Psoas muscle (tissue), 8 donors: ENCODE measurements around the gene ANXA2. TPM values are rescaled to one million over a fixed set of nuclear protein-coding genes. Genes with fewer than 3 reads are reported as not detected.

ENCODE experiments used
- ATAC-seq, 4 donors: fragments of 200-7000 bp; cut with Tn5 transposase; one replicate each; pipeline ENCODE4 v1.9.1; 2020; ENCODE audit warnings: moderate library complexity in 3 of 4, mild to moderate bottlenecking in 2 of 4
- DNase-seq, 2 donors: peaks; one replicate each; pipeline ENCODE4 v3.0.0-alpha.2; 2020
- H3K27ac ChIP-seq: fragments of 200-600 bp; one replicate; pipeline ENCODE4 v1.8.0; 2022
- H3K27me3 ChIP-seq, 3 donors: fragments of 200-600 bp in 1 of 3; one replicate each; pipeline versions ENCODE4 v1.6.1 to v1.8.0; 2013 to 2022; ENCODE audit warnings: low read length in 2 of 3, mild to moderate bottlenecking in 2 of 3, moderate library complexity in 1 of 3; ENCODE audit not compliant: insufficient read depth in 3 of 3
- H3K36me3 ChIP-seq, 2 donors: fragments of 200-600 bp in 1 of 2; one replicate each; pipeline versions ENCODE4 v1.6.1 to v1.8.0; 2013 to 2022; ENCODE audit warnings: low read depth in 1 of 2, mild to moderate bottlenecking in 1 of 2, moderate library complexity in 1 of 2; ENCODE audit not compliant: insufficient read depth in 1 of 2
- H3K4me1 ChIP-seq: fragments of 200-600 bp; one replicate; pipeline ENCODE4 v1.8.0; 2022
- H3K4me3 ChIP-seq: fragments of 200-600 bp; one replicate; pipeline ENCODE4 v1.8.0; 2022; ENCODE audit warnings: mild to moderate bottlenecking
- H3K9me3 ChIP-seq: fragments of 200-600 bp; one replicate; pipeline ENCODE4 v1.8.0; 2022
- WGBS, 3 donors: extraction: QIAGEN DNeasy Blood & Tissue Kit; methylation state at CpG; one replicate each; pipeline versions ENCODE4 v1.1.6 to v1.1.7; 2013; 5-methylcytosine and 5-hydroxymethylcytosine counted together
- intact Hi-C, 2 donors: fragments of 100-400 bp; cut with DNase I; formaldehyde crosslinking; loops; one replicate each; pipeline versions ENCODE4 v1.11.0 to v1.14.2; 2022
- polyA plus RNA-seq, 3 donors: library from polyadenylated mRNA; stranded (reverse); fragments of 200-250 nt; gene quantifications; one replicate each; pipeline ENCODE4 v1.2.3, GENCODE V29; 2013
- total RNA-seq, 4 donors: library from RNA; stranded (reverse); fragmentation: NEBNext Ultra II Directional in 2 of 4; extraction: Animal tissue kit (Norgen Biotek cat#: 25700) in 2 of 4; gene quantifications; one replicate each; pipeline versions ENCODE4 v1.2.1 to v1.2.4, GENCODE V29; 2021 to 2023
- TF ChIP-seq, protein P1 (sequence below): fragments of 200-600 bp; IDR thresholded peaks from one replicate; pipeline ENCODE4 v1.8.0; 2022; ENCODE audit warnings: antibody characterized with exemption
- donor health status: healthy with polysubstance abuse.
- donor health status: DM: no; HTN: no; CAD: no; lungs with moderate emphysema.
- donor health status: Bipolar disorder and iron deficiency.
- donor health status: healthy.
- donor health status: DM: yes; HTN: yes; CAD: no.
- donor health status: DM: no; HTN: no; CAD: no.
- donor health status: DM: no; HTN: no; CAD: no.
- donor health status: DM: yes; HTN: yes; CAD: no.

The ANXA2 gene
- total and polyA plus RNA-seq, 7 donors: 140 to 2,117 (median 350) TPM

DNA sequence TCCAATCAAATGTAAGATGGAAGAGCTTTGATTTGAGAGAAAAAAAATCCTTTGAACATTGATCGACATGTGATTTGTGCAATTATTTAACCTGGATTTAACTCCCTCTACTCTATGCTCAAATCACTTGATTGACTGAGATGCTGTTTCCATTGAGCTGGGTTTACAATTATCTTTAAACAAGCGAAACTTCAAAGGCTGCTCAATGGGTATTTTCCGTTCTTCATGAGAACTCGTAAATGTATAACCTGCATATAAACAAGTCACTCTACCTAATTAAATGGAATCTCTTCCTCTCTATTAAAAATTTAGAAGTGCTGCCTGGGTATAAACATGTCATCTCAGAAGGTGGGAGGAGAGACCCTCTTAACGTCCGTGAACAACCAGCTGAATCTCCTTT, 71.9 kb downstream of the ANXA2 start:
- TF ChIP-seq, protein P1, sequence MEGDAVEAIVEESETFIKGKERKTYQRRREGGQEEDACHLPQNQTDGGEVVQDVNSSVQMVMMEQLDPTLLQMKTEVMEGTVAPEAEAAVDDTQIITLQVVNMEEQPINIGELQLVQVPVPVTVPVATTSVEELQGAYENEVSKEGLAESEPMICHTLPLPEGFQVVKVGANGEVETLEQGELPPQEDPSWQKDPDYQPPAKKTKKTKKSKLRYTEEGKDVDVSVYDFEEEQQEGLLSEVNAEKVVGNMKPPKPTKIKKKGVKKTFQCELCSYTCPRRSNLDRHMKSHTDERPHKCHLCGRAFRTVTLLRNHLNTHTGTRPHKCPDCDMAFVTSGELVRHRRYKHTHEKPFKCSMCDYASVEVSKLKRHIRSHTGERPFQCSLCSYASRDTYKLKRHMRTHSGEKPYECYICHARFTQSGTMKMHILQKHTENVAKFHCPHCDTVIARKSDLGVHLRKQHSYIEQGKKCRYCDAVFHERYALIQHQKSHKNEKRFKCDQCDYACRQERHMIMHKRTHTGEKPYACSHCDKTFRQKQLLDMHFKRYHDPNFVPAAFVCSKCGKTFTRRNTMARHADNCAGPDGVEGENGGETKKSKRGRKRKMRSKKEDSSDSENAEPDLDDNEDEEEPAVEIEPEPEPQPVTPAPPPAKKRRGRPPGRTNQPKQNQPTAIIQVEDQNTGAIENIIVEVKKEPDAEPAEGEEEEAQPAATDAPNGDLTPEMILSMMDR: no peak
- 52 to 76% (median 68%) methylated on average over 6 of the region's 6 CpGs for WGBS, 3 donors
- Histone ChIP-seq H3K27ac (no peak overlapping the region), H3K36me3 (no peaks in the 10 kb centered on the region), H3K4me3 (no peak overlapping the region), H3K4me1 (no peaks in the 10 kb centered on the region), H3K27me3 (peaks cover 0 to 5% (median 2%) of the 10 kb centered on the region in 3 donors), H3K9me3 (no peaks in the 10 kb centered on the region)
- intact Hi-C loops: loop anchor here (2.0 to 10.0 kb wide), 6 partner anchors 191 to 791 kb away; no protein-coding TSS in a partner anchor
- DNase-seq (no peak), ATAC-seq (no peak)

DNA sequence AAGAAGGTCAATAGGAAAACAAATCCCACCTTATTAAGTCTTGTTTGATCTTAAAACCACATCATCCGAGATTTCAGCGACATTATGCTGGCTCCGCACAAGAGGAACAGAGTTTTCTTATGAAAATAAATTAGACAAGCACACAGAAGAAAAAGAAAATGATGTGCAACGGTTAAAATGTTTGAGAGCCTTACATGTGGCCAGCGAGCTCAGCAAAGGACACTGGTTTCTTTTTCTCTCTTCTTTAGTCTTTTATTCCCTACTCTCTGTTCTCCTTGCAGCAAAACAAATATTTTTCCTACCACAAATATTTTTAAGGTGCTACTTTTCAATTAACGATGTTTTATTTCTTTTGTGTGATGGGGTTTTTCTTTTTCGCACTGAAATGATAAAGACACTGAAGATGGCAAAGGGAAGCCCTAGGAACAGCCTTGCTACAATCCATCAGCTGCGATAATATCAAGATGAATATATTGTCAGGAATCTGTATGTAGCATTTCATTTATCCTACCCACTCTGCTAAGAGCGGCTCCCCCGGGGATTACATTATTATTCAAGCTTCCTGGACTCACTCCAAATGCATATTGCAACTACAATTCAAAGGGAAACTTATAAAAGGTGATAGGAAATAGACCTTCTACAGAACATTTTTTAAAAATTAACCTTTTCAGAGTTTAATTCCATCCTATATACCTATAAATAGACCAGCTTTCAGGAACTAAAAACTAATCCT, 72.9 kb downstream of the ANXA2 start:
- Histone ChIP-seq H3K9me3 (no peaks in the 10 kb centered on the region), H3K36me3 (no peaks in the 10 kb centered on the region), H3K27ac (no peak overlapping the region), H3K4me1 (no peaks in the 10 kb centered on the region), H3K27me3 (peaks cover 0 to 5% (median 2%) of the 10 kb centered on the region in 3 donors), H3K4me3 (no peak overlapping the region)
- WGBS, 3 donors: 55 to 59% (median 59%) methylated on average over 10 of the region's 10 CpGs
- no peak for ATAC-seq
- TF ChIP-seq, protein P1: no peak
- intact Hi-C loops: loop anchor here (5.0 to 10.0 kb wide), 4 partner anchors 190 to 790 kb away; no protein-coding TSS in a partner anchor
- DNase-seq: no peak

DNA sequence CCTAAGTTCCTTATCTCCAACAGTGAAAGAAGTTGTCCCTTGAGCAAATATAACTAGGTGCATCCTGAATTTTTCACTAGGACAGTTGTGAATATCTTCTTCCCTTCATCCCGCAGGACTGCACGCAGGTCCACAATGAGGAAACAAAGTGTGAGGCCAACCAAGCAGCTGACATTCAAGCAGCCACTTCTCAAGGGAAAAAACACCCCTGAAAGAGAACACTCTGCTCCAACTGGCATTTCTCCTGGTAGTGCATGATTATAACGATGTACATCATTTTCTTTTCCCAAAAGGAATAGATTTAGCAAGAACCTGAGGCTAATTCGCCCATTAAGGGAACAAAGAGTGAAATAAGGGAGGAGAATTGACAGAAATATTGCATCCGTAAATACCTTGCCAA, 74.5 kb downstream of the ANXA2 start:
- intact Hi-C loops: loop anchor here in 1 of 2 donors (10.0 kb wide), 3 partner anchors 189 to 789 kb away; no protein-coding TSS in a partner anchor
- H3K4me1 ChIP-seq: no peaks in the 10 kb centered on the region
- peaks cover 0 to 5% (median 2%) of the 10 kb centered on the region in 3 donors for H3K27me3 ChIP-seq
- ATAC-seq (peak in 1 of 4 donors; percentile 49), DNase-seq (no peak)
- H3K27ac ChIP-seq: no peak overlapping the region
- H3K4me3 ChIP-seq: no peak overlapping the region
- 49 to 55% (median 54%) methylated on average over 5 of the region's 5 CpGs for WGBS, 3 donors
- no peaks in the 10 kb centered on the region for H3K9me3 ChIP-seq
- no peaks in the 10 kb centered on the region for H3K36me3 ChIP-seq
- TF ChIP-seq, protein P1: no peak

DNA sequence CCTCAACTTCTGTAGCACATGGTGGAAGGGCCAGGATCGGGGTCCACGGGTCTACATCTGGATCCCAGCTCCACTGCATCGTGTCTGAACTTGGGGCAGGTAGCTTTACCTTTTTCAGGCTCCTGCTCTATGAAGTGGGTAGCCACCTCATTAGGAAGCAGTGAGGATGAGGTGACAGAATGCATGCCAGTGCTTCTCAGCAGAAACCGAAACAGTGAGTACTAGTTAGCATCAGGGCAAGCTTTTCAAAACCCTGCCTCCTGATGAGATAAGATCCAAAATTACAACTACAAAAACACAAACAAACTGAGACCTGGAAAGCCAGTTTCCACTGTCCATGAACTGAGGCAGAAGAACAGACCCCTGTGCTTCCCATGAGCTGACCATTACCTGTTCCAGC, 77.4 kb downstream of the ANXA2 start:
- no peaks in the 10 kb centered on the region for H3K4me1 ChIP-seq
- H3K27me3 ChIP-seq: peaks cover 0 to 2% (median 0%) of the 10 kb centered on the region in 3 donors
- no peaks in the 10 kb centered on the region for H3K9me3 ChIP-seq
- 86 to 91% (median 90%) methylated on average over 4 of the region's 4 CpGs for WGBS, 3 donors
- ATAC-seq (no peak), DNase-seq (no peak)
- TF ChIP-seq, protein P1: no peak
- no peak overlapping the region for H3K4me3 ChIP-seq
- no peaks in the 10 kb centered on the region for H3K36me3 ChIP-seq
- intact Hi-C loops: loop anchor here in 1 of 2 donors (10.0 kb wide), 3 partner anchors 186 to 786 kb away; no protein-coding TSS in a partner anchor
- H3K27ac ChIP-seq: no peak overlapping the region
